Endothelial cell (in vitro differentiated cells): ENCODE measurements around the gene ARID3A. TPM values are rescaled to one million over a fixed set of nuclear protein-coding genes. Genes with fewer than 3 reads are reported as not detected.

Experiments used
- DNase-seq: peaks from one replicate; pipeline ENCODE4 v3.0.0; 2021; ENCODE audit warnings: low spot score
- H3K27ac Mint-ChIP-seq: one replicate; pipeline ENCODE4 v1.8.0; 2021; ENCODE audit warnings: mixed read lengths, inconsistent platforms; ENCODE audit not compliant: unreplicated experiment
- H3K27me3 Mint-ChIP-seq: one replicate; pipeline ENCODE4 v1.8.0; 2021; ENCODE audit warnings: mild to moderate bottlenecking, moderate library complexity, mixed read lengths, inconsistent platforms; ENCODE audit not compliant: unreplicated experiment
- H3K36me3 Mint-ChIP-seq: one replicate; pipeline ENCODE4 v1.8.0; 2021; ENCODE audit warnings: mild to moderate bottlenecking, low read depth, mixed read lengths, inconsistent platforms; ENCODE audit not compliant: unreplicated experiment
- H3K4me1 Mint-ChIP-seq: one replicate; pipeline ENCODE4 v1.8.0; 2021; ENCODE audit warnings: mild to moderate bottlenecking, mixed read lengths, inconsistent platforms; ENCODE audit not compliant: unreplicated experiment
- H3K4me3 Mint-ChIP-seq: one replicate; pipeline ENCODE4 v1.8.0; 2021; ENCODE audit warnings: mild to moderate bottlenecking, mixed read lengths, inconsistent platforms; ENCODE audit not compliant: unreplicated experiment
- H3K9me3 Mint-ChIP-seq: one replicate; pipeline ENCODE4 v1.8.0; 2021; ENCODE audit warnings: mixed read lengths, inconsistent platforms; ENCODE audit not compliant: unreplicated experiment
- CTCF ChIP-seq: fragments of 200-600 bp; sonication (generic); IDR thresholded peaks from one replicate; pipeline ENCODE4 v1.5.0; 2021; ENCODE audit warnings: antibody characterized with exemption; ENCODE audit not compliant: unreplicated experiment
- total RNA-seq: library from RNA; stranded (reverse); fragmentation: NEBNext Ultra II Directional; extraction: Animal tissue kit (Norgen Biotek cat#: 25700); gene quantifications from one replicate; pipeline ENCODE4 v1.2.1, GENCODE V29; 2021; ENCODE audit not compliant: unreplicated experiment

Gene ARID3A
- total RNA-seq, 1 donor from 2014 or later: 108 TPM

GRCh38 chr19:1006711-1007398, 81.0 kb downstream of the ARID3A start:
- Mint-ChIP-seq H3K4me3 (no peak overlapping the region), H3K9me3 (no peaks in the 10 kb centered on the region), H3K27ac (no peak overlapping the region), H3K27me3 (peaks cover 4% of the 10 kb centered on the region), H3K36me3 (peaks cover 4% of the 10 kb centered on the region), H3K4me1 (no peaks in the 10 kb centered on the region)
- no peak for DNase-seq
- no peak for TF ChIP-seq CTCF

GRCh38 chr19:1007399-1008251, 81.8 kb downstream of the ARID3A start:
- Mint-ChIP-seq H3K4me3 (no peak overlapping the region), H3K27me3 (peaks cover 3% of the 10 kb centered on the region), H3K9me3 (no peaks in the 10 kb centered on the region), H3K27ac (no peak overlapping the region), H3K36me3 (peaks cover 2% of the 10 kb centered on the region), H3K4me1 (no peaks in the 10 kb centered on the region)
- DNase-seq: no peak
- TF ChIP-seq CTCF: no peak

GRCh38 chr19:1008268-1009040, 82.6 kb downstream of the ARID3A start:
- no peak for DNase-seq
- no peak for TF ChIP-seq CTCF
- Mint-ChIP-seq H3K9me3 (no peaks in the 10 kb centered on the region), H3K36me3 (no peaks in the 10 kb centered on the region), H3K27me3 (peaks cover 3% of the 10 kb centered on the region), H3K4me1 (no peaks in the 10 kb centered on the region), H3K27ac (no peak overlapping the region), H3K4me3 (no peak overlapping the region)

GRCh38 chr19:1009041-1009980, 83.5 kb downstream of the ARID3A start:
- Mint-ChIP-seq H3K27me3 (peaks cover 3% of the 10 kb centered on the region), H3K27ac (no peak overlapping the region), H3K9me3 (no peaks in the 10 kb centered on the region), H3K4me3 (no peak overlapping the region), H3K4me1 (no peaks in the 10 kb centered on the region), H3K36me3 (no peaks in the 10 kb centered on the region)
- no peak for TF ChIP-seq CTCF
- DNase-seq: no peak
